HPDE6-E6E7 (cell line): ENCODE results near the gene CLEC2A.
A peak's percentile ranks its signal among the peaks of the same experiment; 100 is the strongest.
"Not testable (repeated sequence)": the region's sequence is repeated elsewhere in the genome, so short reads cannot be mapped to it uniquely, and the experiment has no call there.

Source experiments
- DNase-seq: peaks from one replicate; pipeline ENCODE4 v3.0.0; 2011; ENCODE audit warnings: missing footprints; ENCODE audit errors: extremely low spot score

Gene CLEC2A

DNA sequence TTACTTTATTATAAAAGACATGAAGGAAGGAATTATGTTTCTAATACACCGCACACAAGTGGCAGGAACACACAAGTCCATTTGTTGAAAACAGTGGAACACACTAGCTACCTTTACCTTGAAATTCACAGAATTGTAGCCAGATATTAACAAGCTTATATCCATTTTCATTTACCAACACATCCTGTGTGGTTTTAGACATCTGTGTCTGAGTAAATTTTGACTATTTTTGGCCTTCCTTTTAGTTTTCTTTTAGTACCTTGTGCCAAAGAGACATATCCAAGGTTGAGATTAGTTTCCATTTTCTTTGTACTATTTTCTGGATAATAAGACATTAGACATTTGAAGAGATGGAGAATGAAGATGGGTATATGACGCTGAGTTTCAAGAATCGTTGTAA, 50.9 kb downstream of the CLEC2A start, which contains the start of gene KLRF2:
Gene KLRF2, plus strand, starts transcription at position 244 of the 400 bp plus-strand sequence. Its CDS starts 107 bp downstream, at position 351.
- no peak for DNase-seq

GRCh38 chr12:9880532-9881078, 51.6 kb downstream of the CLEC2A start:
- no peak for DNase-seq

GRCh38 chr12:9876120-9876519, 56.0 kb downstream of the CLEC2A start:
- DNase-seq, result not testable (repeated sequence)

DNA sequence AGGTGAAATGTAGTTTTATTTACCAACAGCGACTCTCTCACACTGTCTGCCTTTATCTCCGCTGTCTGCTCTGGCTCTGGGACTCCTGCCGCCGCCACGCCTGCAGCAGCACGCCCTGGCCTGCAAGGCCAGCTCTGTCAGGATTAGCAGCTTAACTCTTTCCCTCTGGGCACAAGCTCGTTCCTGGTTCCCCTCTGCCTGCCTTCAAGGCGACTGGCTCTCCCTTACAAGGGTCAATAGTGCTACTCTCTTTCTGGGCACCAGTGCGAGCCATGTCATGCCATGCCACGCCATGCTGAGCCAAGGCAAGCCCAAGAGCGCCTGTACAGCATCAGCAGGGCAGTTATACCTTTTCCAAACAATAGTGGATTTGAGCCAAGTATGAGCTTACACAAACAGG, 59.4 kb downstream of the CLEC2A start:
- peak; percentile 56 for DNase-seq

DNA sequence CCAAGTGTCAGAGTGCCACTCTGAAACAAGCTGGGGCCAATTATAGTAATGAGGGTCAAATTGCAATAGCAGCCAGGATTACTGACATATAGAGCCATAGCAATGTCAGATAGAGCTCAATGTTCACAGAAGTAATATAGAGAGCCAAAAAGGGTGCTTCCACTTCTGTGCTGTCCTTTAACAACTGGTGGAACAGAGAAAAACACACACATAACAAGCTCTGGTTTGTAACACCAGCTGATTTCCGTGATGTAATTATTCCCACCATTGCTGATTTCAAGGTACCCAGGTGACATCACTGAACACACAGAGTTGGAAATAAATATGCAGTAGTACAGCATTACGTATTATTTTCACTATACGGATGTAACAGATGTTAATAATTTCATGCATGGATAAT, 60.0 kb downstream of the CLEC2A start:
- DNase-seq, result no peak

DNA sequence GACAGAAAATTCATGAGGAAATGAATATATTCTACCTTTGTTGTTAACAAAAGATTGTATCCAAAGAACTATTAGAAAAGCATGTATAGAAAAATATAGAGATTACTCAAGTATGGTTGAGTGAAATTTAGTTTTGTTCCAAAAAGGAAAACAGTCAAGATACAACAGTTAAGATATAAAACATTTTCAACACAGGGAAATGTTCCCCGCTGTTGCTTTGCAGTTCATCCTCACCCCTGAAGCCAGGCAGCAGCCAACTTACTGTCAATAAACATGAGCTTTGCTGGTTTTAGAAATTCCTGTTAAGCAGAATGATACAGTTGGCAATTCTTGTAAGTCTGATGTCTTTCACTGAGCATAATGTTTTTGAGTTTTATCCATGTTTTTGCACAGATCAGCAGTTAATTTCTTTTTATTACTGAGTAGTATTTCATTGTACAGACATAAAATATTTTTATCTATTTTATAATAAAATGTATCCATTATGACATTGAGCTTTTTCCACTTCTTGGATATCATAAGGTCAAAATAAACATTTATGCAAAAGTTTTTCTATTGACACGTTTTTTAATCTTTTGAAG, 61.8 kb downstream of the CLEC2A start:
- no peak for DNase-seq

DNA sequence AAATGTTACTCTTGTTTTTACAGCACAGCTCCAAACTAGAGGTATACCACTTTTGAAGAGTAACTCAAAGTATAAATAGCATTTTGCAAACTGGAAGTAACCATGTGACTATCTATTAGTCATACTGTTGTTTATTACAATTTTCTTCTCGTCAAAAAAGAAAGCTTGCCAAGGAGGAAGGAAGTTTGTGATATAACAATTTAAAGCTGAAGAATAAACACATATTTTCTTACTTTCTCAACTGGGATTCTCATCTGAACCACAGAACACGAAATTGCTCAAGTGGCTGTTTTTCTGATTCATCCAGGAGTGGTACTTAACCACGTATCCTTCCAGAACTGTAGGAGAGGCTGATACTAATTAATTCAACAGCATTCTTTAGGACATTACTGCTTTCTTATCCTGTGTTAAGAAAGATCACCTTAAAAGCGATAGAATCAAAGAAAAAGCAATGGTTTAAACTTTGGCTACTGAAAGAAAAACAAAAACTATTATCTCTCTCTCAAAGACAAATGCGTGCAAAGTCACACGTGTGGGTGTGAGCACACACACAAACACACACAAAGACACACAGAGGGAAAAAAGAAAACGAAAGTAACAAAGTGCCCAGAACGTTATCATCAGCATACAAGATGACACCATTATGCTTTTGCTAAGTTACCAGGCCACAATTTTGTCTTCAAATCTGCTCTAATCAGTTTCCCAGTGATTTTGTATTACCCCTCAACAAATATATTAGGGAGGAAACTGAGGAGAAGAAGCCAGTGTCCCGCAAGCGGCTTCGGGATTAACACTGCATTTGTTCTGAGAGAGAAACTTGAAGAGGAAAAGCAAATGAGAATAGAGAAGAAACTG, 62.6 kb downstream of the CLEC2A start, which contains the start of gene CLEC2B:
Gene CLEC2B, minus strand, starts transcription at position 48 of the 855 bp plus-strand sequence.
- peak; percentile 22 for DNase-seq

GRCh38 chr12:9868951-9869306, 63.2 kb downstream of the CLEC2A start:
- no peak for DNase-seq

DNA sequence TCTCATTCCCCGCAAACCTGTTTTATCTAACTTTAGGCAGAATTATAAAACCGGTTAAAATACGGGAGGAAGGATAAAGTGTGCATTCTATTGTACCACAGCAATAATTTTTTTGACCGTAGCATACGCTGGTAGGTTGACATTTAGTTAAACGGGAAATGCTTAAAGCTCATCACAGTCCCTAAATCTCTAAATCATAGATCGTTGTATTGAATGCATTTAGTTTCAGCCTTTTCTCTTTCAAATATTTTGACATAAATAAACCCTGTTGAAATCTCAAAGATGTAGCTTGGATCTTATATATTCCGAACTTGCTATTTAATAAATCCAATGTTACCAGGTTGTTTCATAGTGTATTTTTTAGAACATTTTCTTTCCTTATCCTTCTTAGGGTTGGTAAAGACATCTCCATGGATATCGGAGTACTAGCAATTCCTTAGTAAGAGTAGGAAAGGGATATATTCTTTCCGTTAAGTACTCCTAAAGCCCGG, 63.8 kb downstream of the CLEC2A start:
- no peak for DNase-seq

GRCh38 chr12:9867531-9867930, 64.6 kb downstream of the CLEC2A start:
- no peak for DNase-seq

DNA sequence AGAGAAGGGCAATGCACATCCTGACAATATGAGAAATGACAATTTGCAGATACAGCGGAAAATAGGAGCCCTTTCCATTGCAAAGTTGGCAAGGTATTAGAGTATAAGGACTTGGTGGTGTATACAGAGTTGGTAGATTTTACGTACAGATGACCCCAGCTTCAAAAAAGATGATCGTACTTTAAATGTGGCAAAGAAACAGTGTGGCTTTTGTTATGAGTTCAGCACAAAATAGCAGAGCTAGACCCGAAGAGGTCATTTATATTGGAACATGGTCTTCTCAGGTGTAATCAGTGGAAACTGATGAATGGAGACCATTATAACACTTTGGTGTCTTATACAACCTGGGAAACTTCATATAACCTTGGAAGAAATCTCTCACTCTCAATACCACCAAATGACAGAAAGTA, 65.3 kb downstream of the CLEC2A start:
- no peak for DNase-seq

DNA sequence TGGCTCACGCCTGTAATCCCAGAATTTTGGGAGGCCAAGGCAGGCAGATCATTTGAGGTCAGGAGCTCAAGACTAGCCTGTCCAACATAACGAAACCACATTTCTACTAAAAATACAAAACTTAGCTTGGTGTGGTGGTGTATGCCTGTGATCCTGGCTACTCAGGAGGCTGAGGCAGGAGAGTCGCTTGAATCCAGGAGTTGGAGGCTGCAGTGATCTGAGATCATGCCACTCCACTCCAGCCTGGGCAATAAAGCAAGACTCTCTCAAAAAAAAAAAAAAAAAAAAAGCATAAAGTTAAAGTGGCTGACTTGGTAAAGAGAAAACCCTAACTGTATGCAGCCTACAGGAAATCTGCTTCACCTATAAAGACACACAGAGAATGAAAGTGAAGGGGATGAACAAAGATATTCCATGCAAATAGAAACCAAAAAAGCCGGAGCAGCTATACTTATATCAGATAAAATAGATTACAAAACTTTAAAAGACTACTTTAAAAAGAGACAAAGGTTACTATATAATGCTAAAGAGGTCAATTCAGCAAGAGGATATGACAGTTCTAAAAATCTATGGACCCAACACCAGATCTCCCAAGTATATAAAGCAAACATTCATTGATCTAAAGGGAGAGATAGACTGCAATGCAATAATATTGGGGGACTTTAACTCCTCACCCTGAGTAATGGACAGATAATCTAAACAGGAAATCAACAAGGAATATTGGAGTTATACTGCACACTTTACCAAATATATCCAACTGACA, 67.1 kb downstream of the CLEC2A start:
- no peak for DNase-seq
